ENCODE results near the gene ABCA5.

ABCA5 gene

DNA sequence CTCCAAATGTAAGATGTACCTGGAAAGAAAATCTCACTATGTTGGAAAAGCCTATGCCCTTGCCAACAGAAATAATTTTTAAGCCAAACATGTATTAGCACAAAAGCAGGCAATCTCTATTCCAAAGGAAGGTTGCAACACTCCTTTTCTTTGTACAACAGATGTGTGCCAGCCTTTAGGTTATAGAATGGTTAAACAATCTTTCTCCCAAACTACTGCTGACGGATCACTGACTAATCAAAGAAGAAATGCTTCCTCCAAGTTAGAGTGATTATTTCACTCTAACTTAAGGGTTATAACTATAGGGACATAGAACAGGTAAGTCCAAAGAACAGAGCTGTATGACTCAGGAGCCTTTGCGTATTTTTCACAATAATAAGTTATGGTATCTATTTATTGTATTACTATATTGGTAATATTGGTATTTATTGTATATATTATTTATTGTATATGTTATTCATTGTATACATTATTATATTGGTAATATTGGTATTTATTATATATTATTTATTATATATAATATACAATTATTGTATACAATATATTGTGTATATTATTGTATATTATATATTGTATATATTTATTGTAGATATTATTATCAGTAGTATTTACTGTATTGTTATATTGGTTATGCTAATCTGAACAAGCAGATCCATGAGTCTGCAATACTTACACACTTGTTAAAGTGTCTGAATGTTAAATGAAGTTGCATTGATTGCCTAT, 36.7 kb upstream of the ABCA5 start:
- no peak for DNase-seq (ENCODE audit: low read depth)
- TF ChIP-seq CTCF (IDR thresholded peaks at IDR 0.05; ENCODE audit: low read depth, low read length) (no peak), MYC (IDR thresholded peaks at IDR 0.05; ENCODE audit: low read depth, low read length) (no peak), POLR2A (IDR thresholded peaks at IDR 0.05; ENCODE audit: extremely low read depth, insufficient read length) (no peak)
- TF ChIP-seq, protein P1, sequence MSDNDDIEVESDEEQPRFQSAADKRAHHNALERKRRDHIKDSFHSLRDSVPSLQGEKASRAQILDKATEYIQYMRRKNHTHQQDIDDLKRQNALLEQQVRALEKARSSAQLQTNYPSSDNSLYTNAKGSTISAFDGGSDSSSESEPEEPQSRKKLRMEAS (IDR thresholded peaks at IDR 0.05; ENCODE audit: low read depth, low read length), result no peak
- H3K4me3 ChIP-seq (ENCODE audit: low read depth, low read length), result no peak overlapping the region

DNA sequence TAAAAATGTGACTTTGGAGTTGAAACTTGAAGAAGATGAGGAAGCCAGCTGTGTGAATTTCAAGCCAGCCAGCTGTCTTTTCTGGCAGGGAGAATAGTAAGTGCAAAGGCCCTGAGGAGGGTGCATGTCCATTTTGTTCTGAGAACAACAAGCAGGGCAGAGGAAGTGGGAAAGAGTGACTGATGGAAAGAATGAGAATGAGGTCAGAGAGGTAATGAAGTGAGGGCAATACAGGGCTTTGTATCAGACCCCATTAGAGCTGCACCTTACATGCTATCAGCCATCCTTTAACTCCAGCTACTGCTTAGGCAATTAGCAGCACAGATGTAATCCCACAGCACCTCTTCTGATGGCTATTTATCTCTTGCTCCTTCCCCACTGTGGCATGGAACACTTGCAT, 34.2 kb upstream of the ABCA5 start:
- no peak for TF ChIP-seq CTCF (IDR thresholded peaks at IDR 0.05; ENCODE audit: low read depth, low read length)
- TF ChIP-seq, protein P1 (IDR thresholded peaks at IDR 0.05; ENCODE audit: low read depth, low read length), result no peak
- TF ChIP-seq POLR2A (IDR thresholded peaks at IDR 0.05; ENCODE audit: extremely low read depth, insufficient read length), result no peak
- no peak for TF ChIP-seq MYC (IDR thresholded peaks at IDR 0.05; ENCODE audit: low read depth, low read length)
- no peak overlapping the region for H3K4me3 ChIP-seq (ENCODE audit: low read depth, low read length)
- no peak for DNase-seq (ENCODE audit: low read depth)

DNA sequence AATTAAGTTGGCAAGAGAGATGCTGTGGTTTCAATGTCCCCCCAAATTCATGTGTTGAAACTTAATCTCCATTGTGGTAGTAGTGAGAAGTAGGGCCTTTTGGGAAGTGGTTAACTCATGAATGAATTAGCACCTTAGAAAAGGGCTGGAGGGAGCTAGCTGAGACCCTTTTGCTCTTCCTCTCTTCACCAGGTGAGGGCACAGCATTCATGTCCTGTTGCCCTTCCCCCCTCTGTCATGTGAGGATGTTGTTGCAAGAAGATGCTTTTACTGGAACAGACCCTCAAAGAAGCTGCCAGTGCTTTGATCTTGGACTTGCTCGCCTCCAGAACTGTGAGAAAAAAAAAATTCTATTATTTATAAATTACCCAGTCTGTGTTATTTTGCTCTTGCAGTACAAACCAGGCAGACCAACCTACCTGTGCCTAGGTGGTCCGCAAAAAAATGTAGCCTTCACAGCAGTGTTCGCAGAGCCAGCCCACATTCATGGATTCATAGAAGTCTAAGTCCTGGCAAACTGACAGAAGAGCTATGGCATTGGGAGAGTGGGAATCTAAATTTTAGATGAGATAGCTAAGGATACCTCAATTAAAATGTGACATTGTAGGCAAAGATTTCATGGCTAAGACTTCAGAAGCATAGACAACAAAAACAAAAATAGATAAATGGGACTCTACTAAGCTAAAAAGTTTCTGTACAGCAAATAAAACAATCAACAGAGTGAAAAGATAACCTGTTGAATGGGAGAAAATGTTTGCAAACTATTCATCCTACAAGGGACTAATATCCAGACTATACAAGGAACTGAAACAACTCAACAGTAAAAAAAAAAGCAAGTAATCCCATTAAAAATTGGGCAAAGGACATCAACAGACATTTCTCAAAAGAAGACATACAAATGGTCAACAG, 32.0 kb upstream of the ABCA5 start:
- peak; percentile 8 for DNase-seq (ENCODE audit: low read depth)
- TF ChIP-seq POLR2A (IDR thresholded peaks at IDR 0.05; ENCODE audit: extremely low read depth, insufficient read length), result no peak
- no peak for TF ChIP-seq MYC (IDR thresholded peaks at IDR 0.05; ENCODE audit: low read depth, low read length)
- TF ChIP-seq, protein P1 (IDR thresholded peaks at IDR 0.05; ENCODE audit: low read depth, low read length), result no peak
- no peak for TF ChIP-seq CTCF (IDR thresholded peaks at IDR 0.05; ENCODE audit: low read depth, low read length)
- H3K4me3 ChIP-seq (ENCODE audit: low read depth, low read length), result no peak overlapping the region

GRCh38 chr17:69357701-69358100, 30.8 kb upstream of the ABCA5 start:
- no peak overlapping the region for H3K4me3 ChIP-seq (ENCODE audit: low read depth, low read length)
- TF ChIP-seq POLR2A (IDR thresholded peaks at IDR 0.05; ENCODE audit: extremely low read depth, insufficient read length) (no peak), CTCF (IDR thresholded peaks at IDR 0.05; ENCODE audit: low read depth, low read length) (no peak), MYC (IDR thresholded peaks at IDR 0.05; ENCODE audit: low read depth, low read length) (no peak)
- TF ChIP-seq, protein P1 (IDR thresholded peaks at IDR 0.05; ENCODE audit: low read depth, low read length), result no peak
- DNase-seq (ENCODE audit: low read depth), result no peak

DNA sequence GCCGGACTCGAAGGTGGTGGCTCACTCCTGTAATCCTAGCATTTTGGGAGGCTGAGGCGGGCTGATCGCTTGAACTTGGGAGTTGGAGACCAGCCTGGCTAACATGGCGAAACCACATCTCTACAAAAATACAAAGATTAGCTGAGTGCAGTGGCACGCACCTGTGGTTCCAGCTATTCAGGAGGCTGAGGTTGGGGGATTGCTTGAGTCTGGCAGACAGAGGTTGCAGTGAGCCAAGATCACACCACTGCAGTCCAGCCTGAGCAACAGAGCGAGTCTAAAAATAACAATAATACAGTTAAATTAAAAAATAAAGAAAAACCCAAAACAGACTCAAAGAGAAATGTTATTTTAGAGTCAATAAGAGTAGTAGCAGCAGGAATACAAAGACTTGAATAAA, 29.7 kb upstream of the ABCA5 start:
- TF ChIP-seq POLR2A (IDR thresholded peaks at IDR 0.05; ENCODE audit: extremely low read depth, insufficient read length) (no peak), MYC (IDR thresholded peaks at IDR 0.05; ENCODE audit: low read depth, low read length) (no peak), CTCF (IDR thresholded peaks at IDR 0.05; ENCODE audit: low read depth, low read length) (no peak)
- TF ChIP-seq, protein P1 (IDR thresholded peaks at IDR 0.05; ENCODE audit: low read depth, low read length), result no peak
- DNase-seq (ENCODE audit: low read depth), result no peak

More for the DNA sequence above, 29.7 kb upstream of the ABCA5 start:
- no peak overlapping the region for H3K4me3 ChIP-seq (ENCODE audit: low read depth, low read length)
